AG09319 (cell line): ENCODE data around the gene PHF20.

Experiments
- DNase-seq: peaks from one replicate; pipeline ENCODE4 v3.0.0-alpha.2; 2010; ENCODE audit warnings: low read depth; ENCODE audit errors: extremely low read depth
- CTCF ChIP-seq: IDR thresholded peaks from 2 replicates; pipeline ENCODE4 v1.5.1; 2011; ENCODE audit warnings: low read depth, mild to moderate bottlenecking, inconsistent platforms, low read length, moderate library complexity

The PHF20 gene

GRCh38 chr20:35963878-35964277, 192.1 kb downstream of the PHF20 start:
- no peak for DNase-seq
- TF ChIP-seq CTCF = no peak

- DNase-seq = no peak
- no peak for TF ChIP-seq CTCF
These were observed 196.3 kb downstream of the PHF20 start, which contains the start of gene CNBD2 for GRCh38 chr20:35967979-35968640. CNBD2 (plus strand) TSS chr20:35968590; CDS start chr20:35968763, 173 bp downstream.

GRCh38 chr20:35968930-35969329, 197.1 kb downstream of the PHF20 start:
- no peak for DNase-seq
- no peak for TF ChIP-seq CTCF

GRCh38 chr20:35971981-35972380, 200.2 kb downstream of the PHF20 start:
- no peak for DNase-seq
- TF ChIP-seq CTCF = no peak

GRCh38 chr20:35972462-35972861, 200.6 kb downstream of the PHF20 start:
- no peak for DNase-seq
- no peak for TF ChIP-seq CTCF

- no peak for TF ChIP-seq CTCF
- DNase-seq = no peak
These were observed 202.4 kb downstream of the PHF20 start for GRCh38 chr20:35974256-35974655.

GRCh38 chr20:35975576-35976373, 204.0 kb downstream of the PHF20 start:
- DNase-seq = no peak
- no peak for TF ChIP-seq CTCF
